Astrocyte (in vitro differentiated cells and primary cell): ENCODE measurements around the gene SCAF11. TPM values are rescaled to one million over a fixed set of nuclear protein-coding genes. Genes with fewer than 3 reads are reported as not detected.

Experiments used
- DNase-seq: peaks from one replicate; pipeline ENCODE4 v3.0.0-alpha.2; 2010; ENCODE audit warnings: low read depth
- FAIRE-seq: peaks from 2 replicates; lab custom pipeline; 2011; peaks lifted over from hg19 to GRCh38; lab: Jason Lieb, UNC
- H2AFZ ChIP-seq: 2 replicates; pipeline ENCODE4 v1.6.0; 2012; ENCODE audit warnings: low read depth, low read length, inconsistent platforms
- H3K27ac ChIP-seq: 2 replicates; pipeline ENCODE4 v1.5.1; 2011; ENCODE audit warnings: low read depth, low read length, inconsistent platforms
- H3K27me3 ChIP-seq: 2 replicates; pipeline ENCODE4 v1.6.0; 2011; ENCODE audit warnings: low read length, inconsistent platforms; ENCODE audit not compliant: insufficient read depth
- H3K36me3 ChIP-seq: 2 replicates; pipeline ENCODE4 v1.5.1; 2011; ENCODE audit warnings: low read length, inconsistent platforms; ENCODE audit not compliant: insufficient read depth
- H3K4me1 ChIP-seq: 2 replicates; pipeline ENCODE4 v1.5.1; 2011; ENCODE audit warnings: low read length, inconsistent platforms; ENCODE audit not compliant: insufficient read depth
- H3K4me2 ChIP-seq: 2 replicates; pipeline ENCODE4 v1.6.0; 2012; ENCODE audit warnings: low read length, inconsistent platforms
- H3K4me3 ChIP-seq: 2 replicates; pipeline ENCODE4 v1.5.1; 2011; ENCODE audit warnings: low read depth, mild to moderate bottlenecking, low read length, inconsistent platforms; ENCODE audit not compliant: insufficient read depth
- H3K79me2 ChIP-seq: 2 replicates; pipeline ENCODE4 v1.6.0; 2012; ENCODE audit warnings: mild to moderate bottlenecking, low read length, inconsistent platforms; ENCODE audit not compliant: insufficient read depth
- H3K9ac ChIP-seq: 2 replicates; pipeline ENCODE4 v1.6.0; 2012; ENCODE audit warnings: mild to moderate bottlenecking, low read length, inconsistent platforms
- H3K9me3 ChIP-seq: 2 replicates; pipeline ENCODE4 v1.5.1; 2012; ENCODE audit warnings: low read depth, mild to moderate bottlenecking, low read length, inconsistent platforms; ENCODE audit not compliant: insufficient read depth
- H4K20me1 ChIP-seq: 2 replicates; pipeline ENCODE4 v1.6.0; 2012; ENCODE audit warnings: low read length, inconsistent platforms; ENCODE audit not compliant: insufficient read depth
- H3K27ac Mint-ChIP-seq: one replicate; pipeline ENCODE4 v1.8.0; 2021; ENCODE audit warnings: mild to moderate bottlenecking, mixed read lengths; ENCODE audit not compliant: unreplicated experiment
- H3K27me3 Mint-ChIP-seq: one replicate; pipeline ENCODE4 v1.8.0; 2021; ENCODE audit warnings: low read depth, mixed read lengths; ENCODE audit not compliant: unreplicated experiment
- H3K36me3 Mint-ChIP-seq: one replicate; pipeline ENCODE4 v1.8.0; 2021; ENCODE audit warnings: low read depth, mixed read lengths; ENCODE audit not compliant: unreplicated experiment
- H3K4me1 Mint-ChIP-seq: one replicate; pipeline ENCODE4 v1.8.0; 2021; ENCODE audit warnings: low read depth, mixed read lengths; ENCODE audit not compliant: unreplicated experiment
- H3K4me3 Mint-ChIP-seq: one replicate; pipeline ENCODE4 v1.8.0; 2021; ENCODE audit warnings: mild to moderate bottlenecking, moderate library complexity, mixed read lengths; ENCODE audit not compliant: unreplicated experiment
- H3K9me3 Mint-ChIP-seq: one replicate; pipeline ENCODE4 v1.8.0; 2021; ENCODE audit warnings: mild to moderate bottlenecking, mixed read lengths; ENCODE audit not compliant: unreplicated experiment
- EZH2 ChIP-seq: IDR thresholded peaks from 2 replicates; pipeline ENCODE4 v1.6.1; 2012; ENCODE audit warnings: mild to moderate bottlenecking, low read length, inconsistent platforms; ENCODE audit not compliant: insufficient read depth
- total RNA-seq: library from RNA; stranded (reverse); gene quantifications from 2 replicates; pipeline ENCODE4 v1.2.1, GENCODE V29; 2021
- TF ChIP-seq, protein P1 (sequence below): IDR thresholded peaks from 2 replicates; pipeline ENCODE4 v1.5.1; 2011; ENCODE audit warnings: low read depth, mild to moderate bottlenecking, inconsistent platforms, low read length, moderate library complexity; ENCODE audit not compliant: insufficient read depth

SCAF11 gene
- total RNA-seq, 1 donor from 2014 or later, result 118 TPM

- no peaks in the 10 kb centered on the region for H3K27me3 ChIP-seq
- FAIRE-seq (no peak), DNase-seq (no peak)
- no peak overlapping the region for H3K4me3 ChIP-seq
- peaks cover 3% of the 10 kb centered on the region for H3K36me3 ChIP-seq
- Mint-ChIP-seq H3K9me3 (no peaks in the 10 kb centered on the region), H3K27ac (no peak overlapping the region), H3K36me3 (no peaks in the 10 kb centered on the region), H3K4me3 (no peak overlapping the region), H3K4me1 (peaks cover 42% of the 10 kb centered on the region), H3K27me3 (no peaks in the 10 kb centered on the region)
- H3K9ac ChIP-seq, result no peak overlapping the region
- no peak overlapping the region for H3K27ac ChIP-seq
- no peaks in the 10 kb centered on the region for H3K9me3 ChIP-seq
- H2AFZ ChIP-seq, result no peak overlapping the region
- TF ChIP-seq, protein P1, sequence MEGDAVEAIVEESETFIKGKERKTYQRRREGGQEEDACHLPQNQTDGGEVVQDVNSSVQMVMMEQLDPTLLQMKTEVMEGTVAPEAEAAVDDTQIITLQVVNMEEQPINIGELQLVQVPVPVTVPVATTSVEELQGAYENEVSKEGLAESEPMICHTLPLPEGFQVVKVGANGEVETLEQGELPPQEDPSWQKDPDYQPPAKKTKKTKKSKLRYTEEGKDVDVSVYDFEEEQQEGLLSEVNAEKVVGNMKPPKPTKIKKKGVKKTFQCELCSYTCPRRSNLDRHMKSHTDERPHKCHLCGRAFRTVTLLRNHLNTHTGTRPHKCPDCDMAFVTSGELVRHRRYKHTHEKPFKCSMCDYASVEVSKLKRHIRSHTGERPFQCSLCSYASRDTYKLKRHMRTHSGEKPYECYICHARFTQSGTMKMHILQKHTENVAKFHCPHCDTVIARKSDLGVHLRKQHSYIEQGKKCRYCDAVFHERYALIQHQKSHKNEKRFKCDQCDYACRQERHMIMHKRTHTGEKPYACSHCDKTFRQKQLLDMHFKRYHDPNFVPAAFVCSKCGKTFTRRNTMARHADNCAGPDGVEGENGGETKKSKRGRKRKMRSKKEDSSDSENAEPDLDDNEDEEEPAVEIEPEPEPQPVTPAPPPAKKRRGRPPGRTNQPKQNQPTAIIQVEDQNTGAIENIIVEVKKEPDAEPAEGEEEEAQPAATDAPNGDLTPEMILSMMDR, result no peak
- TF ChIP-seq EZH2, result no peak
- H3K79me2 ChIP-seq, result peaks cover 90% of the 10 kb centered on the region
- peaks cover 48% of the 10 kb centered on the region for H4K20me1 ChIP-seq
- peaks cover 35% of the 10 kb centered on the region for H3K4me1 ChIP-seq
- no peak overlapping the region for H3K4me2 ChIP-seq
Observed at GRCh38 chr12:45970391-45970790, 20.0 kb downstream of the SCAF11 start.

- Histone ChIP-seq H3K4me3 (no peak overlapping the region), H3K4me2 (peak overlapping the region; percentile 22), H3K9ac (no peak overlapping the region), H3K27ac (no peak overlapping the region), H4K20me1 (peaks cover 35% of the 10 kb centered on the region), H3K36me3 (no peaks in the 10 kb centered on the region), H2AFZ (no peak overlapping the region), H3K27me3 (no peaks in the 10 kb centered on the region), H3K4me1 (peaks cover 35% of the 10 kb centered on the region), H3K9me3 (no peaks in the 10 kb centered on the region), H3K79me2 (peaks cover 90% of the 10 kb centered on the region)
- Mint-ChIP-seq H3K4me3 (no peak overlapping the region), H3K4me1 (peaks cover 46% of the 10 kb centered on the region), H3K9me3 (no peaks in the 10 kb centered on the region), H3K27me3 (no peaks in the 10 kb centered on the region), H3K27ac (peak overlapping the region; percentile 16), H3K36me3 (no peaks in the 10 kb centered on the region)
- TF ChIP-seq, protein P1, result no peak
- TF ChIP-seq EZH2, result no peak
- no peak for FAIRE-seq
- peak; percentile 49 for DNase-seq
Observed at GRCh38 chr12:45969084-45969483, 21.3 kb downstream of the SCAF11 start.

- Mint-ChIP-seq H3K27me3 (no peaks in the 10 kb centered on the region), H3K27ac (peak overlapping the region; percentile 96), H3K36me3 (peaks cover 5% of the 10 kb centered on the region), H3K4me3 (no peak overlapping the region), H3K4me1 (peaks cover 31% of the 10 kb centered on the region), H3K9me3 (no peaks in the 10 kb centered on the region)
- peak overlapping the region; percentile 43 for H3K4me2 ChIP-seq
- H3K9me3 ChIP-seq, result no peaks in the 10 kb centered on the region
- H3K27me3 ChIP-seq, result no peaks in the 10 kb centered on the region
- H4K20me1 ChIP-seq, result peaks cover 17% of the 10 kb centered on the region
- FAIRE-seq, result peak; percentile 89
- H2AFZ ChIP-seq, result no peak overlapping the region
- peaks cover 18% of the 10 kb centered on the region for H3K4me1 ChIP-seq
- DNase-seq, result peak; percentile 89
- H3K27ac ChIP-seq, result peak overlapping the region; percentile 54
- peaks cover 98% of the 10 kb centered on the region for H3K79me2 ChIP-seq
- peaks cover 9% of the 10 kb centered on the region for H3K36me3 ChIP-seq
- H3K9ac ChIP-seq, result peak overlapping the region; percentile 23
- TF ChIP-seq, protein P1, result no peak
- no peak for TF ChIP-seq EZH2
- H3K4me3 ChIP-seq, result no peak overlapping the region
Observed at GRCh38 chr12:45966486-45966885, 23.9 kb downstream of the SCAF11 start.
